A204.1 (cell line): ENCODE measurements around the gene FBXO15.

Experiments used
- FAIRE-seq: peaks from 2 replicates; lab custom pipeline; 2012; peaks lifted over from hg19 to GRCh38; lab: Jason Lieb, UNC

The FBXO15 gene

GRCh38 chr18:74147779-74148542, at the start of gene FBXO15, which contains the start of gene TIMM21:
Gene FBXO15, minus strand, starts transcription at chr18:74147834. Its CDS starts 49 bp downstream, at chr18:74147785.
Gene TIMM21, plus strand, starts transcription at chr18:74148523. Its CDS starts 286 bp downstream, at chr18:74148809.
- FAIRE-seq, result peak; percentile 97

DNA sequence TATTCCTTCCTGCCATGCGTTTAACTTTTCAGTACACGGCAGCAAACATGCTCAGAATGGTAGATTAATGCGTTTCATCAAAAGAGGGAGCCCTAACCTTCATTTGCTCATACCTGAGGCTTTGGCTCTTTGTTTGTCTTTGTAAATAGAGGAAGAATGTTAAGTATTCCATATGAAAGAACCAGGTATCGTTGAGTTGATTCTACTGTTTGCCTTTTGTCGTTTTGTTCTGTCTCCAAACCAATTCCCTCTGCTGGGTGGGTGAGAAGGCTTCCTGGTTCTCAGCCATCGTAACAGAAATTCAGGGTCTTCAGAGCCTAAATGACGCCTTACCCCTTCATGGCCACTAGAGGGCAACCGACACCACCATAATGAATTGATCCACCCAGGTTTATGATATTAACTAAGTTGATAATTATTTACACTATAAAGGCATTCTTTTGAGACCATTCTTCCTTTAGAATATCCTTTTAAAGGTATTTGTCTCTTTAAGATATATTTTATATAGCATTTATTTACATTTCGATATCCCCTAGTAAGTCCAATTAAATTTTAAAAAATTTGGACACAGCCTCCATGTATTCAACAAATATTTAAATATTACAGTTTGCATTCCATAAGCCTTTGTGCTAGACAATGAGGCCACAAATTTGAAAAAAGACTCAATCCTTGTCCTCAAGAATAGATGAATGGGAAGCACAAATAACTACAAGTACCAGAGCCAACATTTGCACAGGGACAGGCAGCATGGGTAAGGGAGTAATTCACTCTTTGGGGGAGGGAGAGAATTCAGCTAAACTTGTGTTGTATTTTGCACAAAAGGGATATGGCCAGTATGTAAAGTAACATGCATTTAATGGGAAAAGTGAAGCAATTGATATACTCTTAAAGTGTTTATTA, 48.8 kb upstream of the FBXO15 start:
- FAIRE-seq, result peak; percentile 84

DNA sequence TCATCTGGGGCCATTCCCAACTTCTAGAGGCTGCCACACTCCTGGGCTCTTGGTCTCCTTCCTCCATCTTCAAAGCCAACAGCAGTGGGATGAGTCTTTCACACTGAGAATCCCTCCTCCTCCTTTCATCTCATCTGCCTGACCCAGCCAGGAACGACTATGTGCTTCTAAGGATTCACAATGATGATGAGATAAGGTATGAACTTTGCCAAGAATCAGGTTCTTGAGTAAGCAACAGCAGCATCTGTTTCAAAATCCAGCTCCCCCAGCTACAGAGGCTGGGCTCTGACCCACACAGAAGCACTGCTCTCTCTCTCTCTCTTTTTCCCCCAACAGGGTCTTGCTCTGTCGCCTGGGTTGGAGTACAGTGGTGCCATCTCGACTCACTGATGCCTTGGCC, 47.1 kb upstream of the FBXO15 start:
- no peak for FAIRE-seq

DNA sequence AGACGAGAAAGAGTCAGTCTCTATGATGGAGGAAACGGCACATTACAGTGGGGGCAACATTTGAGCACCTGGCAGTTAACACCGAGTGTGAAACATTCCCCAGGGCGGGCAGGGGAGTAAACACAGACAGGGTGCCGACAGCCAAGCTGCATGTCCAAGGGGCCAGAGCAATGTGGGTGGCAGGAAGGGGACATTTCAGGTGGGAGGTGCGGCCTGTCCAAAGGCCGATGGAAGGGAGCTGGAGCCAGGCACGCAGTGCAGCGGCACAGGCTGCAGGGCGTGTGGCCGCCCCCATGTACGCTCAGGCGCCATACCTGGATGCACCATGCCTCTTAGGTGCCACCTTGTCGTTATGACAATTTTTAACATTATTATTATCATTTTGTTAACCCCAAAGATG, 43.9 kb upstream of the FBXO15 start:
- no peak for FAIRE-seq

DNA sequence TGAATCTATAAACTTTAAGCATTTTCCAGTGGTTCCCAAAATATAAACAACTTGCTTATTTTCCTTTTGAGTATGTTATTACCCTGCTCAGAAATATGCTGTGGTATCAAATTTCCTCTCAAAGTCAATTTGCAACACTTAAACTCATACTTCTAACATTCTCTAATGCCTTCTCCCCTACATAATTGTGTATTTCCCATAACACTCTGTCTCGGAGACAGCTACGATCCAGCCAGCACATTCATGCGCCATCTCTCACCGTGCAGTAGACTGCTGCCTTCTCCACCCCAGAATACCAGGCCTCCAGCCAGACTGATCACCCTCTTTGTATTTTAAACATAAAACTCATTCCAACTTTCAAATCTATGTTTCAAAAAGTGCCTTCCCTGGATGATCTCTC, 42.5 kb upstream of the FBXO15 start:
- FAIRE-seq, result no peak

DNA sequence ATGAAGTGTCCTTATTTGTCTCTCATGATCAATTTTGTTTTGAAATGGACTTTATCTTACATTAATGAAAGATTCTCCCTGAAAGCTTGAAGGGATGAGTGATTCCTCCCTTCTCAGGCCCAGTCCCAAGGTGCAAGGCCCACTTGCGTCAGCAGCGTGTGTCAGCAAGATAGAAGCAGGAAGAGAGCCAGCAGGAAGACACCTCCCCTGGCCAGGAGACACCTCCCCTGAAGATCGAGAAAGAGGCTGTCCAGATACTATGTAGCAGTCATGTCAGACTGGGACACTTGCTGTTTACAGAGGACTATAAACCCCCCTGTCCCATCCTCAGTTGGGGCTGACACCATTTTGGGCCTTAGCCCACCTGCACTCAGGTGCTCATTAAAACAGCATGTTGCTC, 39.0 kb upstream of the FBXO15 start:
- FAIRE-seq, result no peak

DNA sequence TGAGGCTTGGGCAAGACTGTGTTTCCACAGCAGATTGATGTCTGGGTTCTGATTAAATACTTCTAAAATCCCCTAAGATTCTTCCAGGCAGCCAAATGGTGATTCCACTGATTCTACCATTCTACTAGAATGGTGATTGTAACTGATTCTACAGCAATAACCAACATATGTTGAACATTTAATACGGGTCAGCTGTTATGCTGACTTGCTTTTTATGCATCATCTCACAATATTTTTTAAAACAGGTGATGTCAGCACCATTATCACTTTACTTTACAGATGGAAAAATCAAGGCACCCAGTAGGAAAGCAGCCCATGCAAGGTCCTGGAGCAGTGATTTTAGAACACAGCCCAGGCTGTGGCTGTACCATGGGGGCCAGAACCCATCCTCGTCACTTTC, 38.2 kb upstream of the FBXO15 start:
- FAIRE-seq, result no peak

DNA sequence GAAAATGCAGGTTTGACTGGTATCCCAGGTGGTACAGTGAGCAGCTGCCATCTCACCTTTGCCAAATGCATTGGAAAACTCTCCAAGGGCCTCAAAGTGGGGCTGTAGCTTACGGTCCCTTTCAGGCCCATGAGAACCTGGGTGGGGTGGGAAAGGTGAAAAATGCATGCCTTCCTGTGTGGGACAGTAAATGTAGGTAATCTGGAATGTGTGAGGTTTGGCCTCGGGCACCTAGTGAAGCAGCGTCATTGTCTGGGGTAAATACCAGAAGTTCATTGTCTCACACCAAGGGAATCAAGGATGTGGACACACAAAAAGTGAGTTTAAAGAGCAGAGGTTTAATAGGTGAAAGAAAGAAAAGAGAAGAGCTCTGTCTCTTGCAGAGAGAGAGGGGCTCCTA, 37.2 kb upstream of the FBXO15 start:
- no peak for FAIRE-seq

GRCh38 chr18:74183130-74183529, 35.5 kb upstream of the FBXO15 start:
- no peak for FAIRE-seq

DNA sequence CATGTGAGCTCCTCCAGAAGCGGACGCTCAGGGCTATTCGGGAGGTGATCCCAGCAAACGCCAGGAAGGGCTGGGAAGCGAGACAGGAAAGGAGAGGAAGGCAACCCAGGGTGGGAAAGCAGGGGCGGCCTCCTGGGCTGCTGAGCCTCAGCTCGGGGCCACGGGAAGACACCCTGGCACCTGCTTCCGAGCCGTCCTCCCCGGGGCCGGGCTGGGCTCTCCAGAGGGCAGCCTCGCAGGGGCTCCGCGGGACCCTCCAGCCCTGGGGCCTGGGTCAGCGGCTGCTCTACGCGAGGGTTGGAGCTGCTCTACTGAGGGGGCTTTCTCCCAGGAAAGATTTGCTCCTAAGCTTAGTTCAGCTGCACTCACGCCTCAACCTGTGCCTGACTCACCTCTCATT, 34.7 kb upstream of the FBXO15 start:
- FAIRE-seq, result no peak

DNA sequence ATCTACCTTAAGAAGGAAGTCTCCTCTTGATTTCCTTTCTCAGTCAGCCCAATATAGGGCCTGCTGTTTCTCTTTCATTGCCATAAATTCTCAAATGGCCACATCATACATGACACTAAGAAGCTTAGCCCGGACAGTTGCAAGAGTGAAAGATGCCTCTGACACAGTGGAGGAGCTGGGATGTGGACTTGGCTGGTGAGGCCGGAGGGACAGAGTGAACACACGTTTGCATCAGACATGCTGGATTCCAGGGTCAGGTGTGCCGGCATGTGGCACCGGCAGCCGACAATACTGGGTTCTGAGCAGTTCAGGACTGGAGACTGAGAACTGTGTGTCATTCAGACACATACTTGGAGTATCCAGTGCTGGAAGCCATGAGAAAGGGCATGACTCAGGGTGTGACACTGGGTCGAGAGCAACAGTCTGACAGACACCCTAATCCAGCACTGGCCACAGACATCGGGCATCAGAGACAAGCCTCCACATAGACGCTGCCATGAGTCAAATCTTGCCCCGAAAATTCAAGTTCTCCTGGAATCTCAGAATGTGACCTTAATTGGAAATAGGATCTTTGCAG, 32.1 kb upstream of the FBXO15 start:
- FAIRE-seq, result no peak

DNA sequence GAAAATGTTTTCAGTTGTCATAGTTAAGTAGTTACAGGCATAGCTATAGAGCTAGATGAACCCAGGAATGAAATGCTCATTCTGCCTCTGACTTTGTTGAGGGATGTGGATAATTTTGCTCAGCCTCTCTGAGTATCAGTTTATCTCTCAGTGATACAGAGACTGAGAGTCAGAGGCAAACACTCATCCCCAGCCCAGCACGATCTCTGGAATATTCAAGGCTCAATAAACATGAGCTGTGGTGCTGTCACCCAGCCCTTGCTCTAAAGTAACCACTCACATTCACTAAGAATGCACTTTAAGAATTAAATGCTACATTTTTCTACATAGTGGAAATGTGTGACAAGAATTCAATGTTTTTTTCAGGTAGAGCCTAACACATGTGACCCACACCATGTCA, 31.2 kb upstream of the FBXO15 start:
- no peak for FAIRE-seq

- no peak for FAIRE-seq
These were observed 28.0 kb upstream of the FBXO15 start for GRCh38 chr18:74175658-74176057.

DNA sequence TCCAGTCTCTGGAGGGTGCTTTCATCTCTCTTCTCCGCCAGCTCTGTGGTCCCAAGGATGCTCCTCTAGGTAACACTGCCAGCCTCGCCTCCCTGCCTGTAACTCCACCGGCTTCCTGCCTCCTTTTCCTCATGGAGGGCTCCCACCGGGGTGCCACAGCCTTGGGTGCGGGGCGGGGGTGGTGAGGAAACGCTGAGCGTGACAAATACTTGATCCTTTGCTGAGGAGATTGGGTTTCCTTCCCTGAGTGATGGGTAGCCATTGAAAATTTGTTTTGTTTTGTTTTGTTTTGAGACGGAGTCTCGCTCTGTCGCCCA, 25.8 kb upstream of the FBXO15 start:
- no peak for FAIRE-seq

DNA sequence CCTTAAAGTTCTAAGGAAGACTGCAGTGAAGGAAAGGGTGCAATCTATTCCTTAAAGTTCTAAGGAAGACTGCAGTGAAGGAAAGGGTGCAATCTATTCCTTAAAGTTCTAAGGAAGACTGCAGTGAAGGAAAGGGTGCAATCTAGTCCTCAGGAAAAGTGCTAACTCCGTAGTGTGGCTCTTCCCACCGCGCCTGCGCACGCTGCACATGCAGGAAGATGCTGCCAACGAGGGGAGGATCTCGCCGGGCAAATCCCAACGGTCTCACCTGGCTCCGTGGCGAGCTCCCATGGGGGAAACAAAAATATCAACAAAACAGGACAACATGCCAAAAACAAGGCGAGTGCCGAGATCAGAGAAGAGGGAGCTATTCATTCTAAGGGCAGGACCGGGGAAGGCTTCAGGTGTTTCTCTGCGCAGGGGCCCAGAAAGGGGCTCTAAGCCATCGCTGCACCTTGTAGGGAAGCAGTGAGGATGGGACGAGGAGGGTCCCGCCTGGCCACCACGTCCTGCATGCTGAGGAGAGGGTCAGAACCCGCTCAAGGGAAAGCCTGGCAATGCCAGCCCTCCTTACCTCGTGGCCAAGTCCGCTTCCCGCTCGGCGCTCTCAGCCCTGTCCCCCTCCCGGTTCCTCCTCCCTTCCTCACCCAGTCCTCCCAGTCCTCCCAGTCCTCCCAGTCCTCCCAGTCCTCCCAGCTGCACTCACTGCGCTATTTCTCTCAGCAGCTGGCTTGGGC, 25.2 kb upstream of the FBXO15 start:
- FAIRE-seq, result no peak

DNA sequence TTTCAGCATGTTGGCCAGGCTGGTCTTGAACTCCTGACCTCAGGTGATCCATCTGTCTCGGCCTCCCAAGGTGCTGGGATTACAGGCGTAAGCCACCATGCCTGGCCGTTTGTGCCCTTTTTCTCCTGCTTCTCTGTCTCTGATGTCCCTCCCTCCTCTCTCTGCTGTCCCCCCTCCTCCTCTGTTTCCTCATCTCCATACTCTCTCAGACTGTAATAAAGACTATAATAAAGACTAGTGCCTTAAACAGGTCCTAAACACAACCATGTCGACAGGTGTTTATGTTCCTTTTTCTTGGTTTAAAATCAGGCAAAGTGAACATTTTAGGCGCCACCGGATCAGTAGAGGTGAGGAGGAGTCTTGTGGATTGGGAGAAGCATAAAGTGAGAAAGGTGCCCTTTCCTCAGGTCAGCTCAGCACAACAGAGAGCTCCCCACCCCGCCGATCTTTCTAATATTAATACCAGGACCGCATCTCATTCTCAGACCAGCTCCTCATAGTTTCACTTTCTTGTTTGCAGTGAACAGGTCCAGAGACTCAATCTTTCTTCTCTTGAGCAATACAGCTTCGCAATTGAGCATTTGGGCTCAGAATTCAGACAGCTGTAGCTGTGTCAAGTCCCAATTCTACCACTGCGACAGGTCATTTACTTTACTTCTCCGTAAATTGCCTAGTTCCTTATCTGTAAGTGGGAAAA, 24.4 kb upstream of the FBXO15 start:
- no peak for FAIRE-seq

DNA sequence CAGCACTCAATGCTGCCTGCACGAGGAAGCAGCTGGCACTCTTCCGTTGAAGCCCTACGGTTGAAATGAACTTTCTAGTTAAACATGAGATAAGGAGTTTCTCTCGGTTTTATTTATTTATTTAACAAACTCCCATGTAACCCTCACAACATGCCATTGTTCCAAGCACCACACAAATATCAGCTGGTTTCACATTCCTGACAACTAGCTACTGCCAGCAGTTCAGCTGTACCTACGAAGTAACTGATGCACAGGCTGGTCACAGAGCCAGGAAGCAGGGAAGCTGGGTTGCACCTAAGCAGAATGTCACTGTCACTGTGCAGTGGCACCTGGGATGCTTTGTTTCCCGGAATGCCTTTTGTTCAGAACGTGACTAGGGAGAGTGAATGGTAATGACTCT, 18.8 kb upstream of the FBXO15 start:
- no peak for FAIRE-seq

GRCh38 chr18:74163019-74163660, 15.5 kb upstream of the FBXO15 start:
- FAIRE-seq, result no peak

- no peak for FAIRE-seq
These were observed 7.6 kb upstream of the FBXO15 start for GRCh38 chr18:74155276-74155675.

GRCh38 chr18:74154716-74155115, 7.1 kb upstream of the FBXO15 start:
- FAIRE-seq, result no peak

DNA sequence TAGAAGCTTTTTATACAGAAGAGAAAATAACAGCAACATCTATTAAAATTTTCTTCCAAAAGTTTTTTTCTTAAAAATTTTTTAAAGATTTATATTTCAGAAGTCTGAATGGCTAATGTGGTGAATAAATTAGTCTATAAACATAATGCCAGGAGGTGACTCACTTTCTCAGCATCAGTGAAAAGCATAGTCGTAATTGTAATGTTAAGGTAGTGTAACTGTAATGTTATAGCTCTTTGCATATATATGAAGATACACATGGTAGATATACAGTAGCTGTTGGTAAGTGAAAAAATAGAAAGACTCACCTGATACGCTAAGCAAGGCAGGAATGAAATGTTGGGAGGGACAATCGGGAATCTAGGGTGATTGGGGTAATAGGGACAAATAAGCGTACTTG, 6.2 kb upstream of the FBXO15 start:
- no peak for FAIRE-seq
